Endothelial cell of umbilical vein (primary cell): ENCODE measurements around the gene ANKRD33B. TPM values are rescaled to one million over a fixed set of nuclear protein-coding genes. Genes with fewer than 3 reads are reported as not detected.

Experiments used
- BruUV-seq: library from RNA; stranded (reverse); fragments of 400-500 nt; replicated peaks from 2 replicates; lab custom pipeline; 2021; lab: Mats Ljungman, UMichigan
- CTCF ChIA-PET: fragments of 300-600, 350-600 bp; sonication (Branson Sonifier 250); formaldehyde crosslinking; loops from one replicate; lab custom pipeline; 2021; ENCODE audit warnings: antibody characterized with exemption, inconsistent platforms; lab: Charles Lee
- POLR2A ChIA-PET: fragments of 300-600, 350-600 bp; sonication (Branson Sonifier 250); formaldehyde crosslinking; loops from one replicate; lab custom pipeline; 2021; ENCODE audit warnings: antibody characterized with exemption, inconsistent platforms; lab: Charles Lee
- DNase-seq: peaks from one replicate; pipeline ENCODE4 v3.0.0-alpha.2; 2011; ENCODE audit warnings: low read depth, low spot score
- FAIRE-seq: peaks from 2 replicates; lab custom pipeline; 2011; peaks lifted over from hg19 to GRCh38; lab: Jason Lieb, UNC
- H2AFZ ChIP-seq: 2 replicates; pipeline ENCODE4 v1.6.0; 2012; ENCODE audit warnings: low read depth, low read length, control low read depth, inconsistent platforms
- H3K27ac ChIP-seq: 2 replicates; pipeline ENCODE4 v1.5.1; 2011; ENCODE audit warnings: low read depth, mild to moderate bottlenecking, control low read depth, low read length, moderate library complexity; ENCODE audit not compliant: insufficient read depth
- H3K27me3 ChIP-seq, 2 experiments: 2 replicates each; pipeline versions ENCODE4 v1.6.0 to v1.6.1; 2011; ENCODE audit warnings: low read length in 2 of 2, mixed read lengths in 1 of 2; ENCODE audit not compliant: control insufficient read depth in 2 of 2, insufficient read depth in 2 of 2
- H3K36me3 ChIP-seq, 2 experiments: 2 replicates in 1 of 2; 3 replicates in 1 of 2; pipeline ENCODE4 v1.5.1; 2011; ENCODE audit warnings: low read length in 2 of 2, mild to moderate bottlenecking in 1 of 2, moderate library complexity in 1 of 2; ENCODE audit not compliant: control insufficient read depth in 2 of 2, insufficient read depth in 2 of 2; ENCODE audit errors: extremely low read depth in 1 of 2
- H3K4me1 ChIP-seq: 3 replicates; pipeline ENCODE4 v1.5.1; 2011; ENCODE audit warnings: mild to moderate bottlenecking, low read length; ENCODE audit not compliant: control insufficient read depth, insufficient read depth; ENCODE audit errors: extremely low read depth
- H3K4me2 ChIP-seq: 2 replicates; pipeline ENCODE4 v1.6.1; 2011; ENCODE audit warnings: low read length, control low read depth, mixed read lengths; ENCODE audit not compliant: insufficient read depth
- H3K4me3 ChIP-seq, 3 experiments: fragments of 200-600 bp in 1 of 3; sonication (generic), shearing (Covaris generic) in 1 of 3; replicated peaks in 1 of 3; 2 replicates each; pipeline ENCODE4 v1.5.1; 2011 to 2016; ENCODE audit warnings: control low read depth in 3 of 3, low read length in 3 of 3, mild to moderate bottlenecking in 2 of 3, inconsistent platforms in 1 of 3, low read depth in 1 of 3, moderate library complexity in 1 of 3; ENCODE audit not compliant: insufficient read depth in 1 of 3
- H3K79me2 ChIP-seq: 2 replicates; pipeline ENCODE4 v1.6.0; 2012; ENCODE audit warnings: low read length, inconsistent platforms; ENCODE audit not compliant: control insufficient read depth, insufficient read depth
- H3K9ac ChIP-seq: replicated peaks from 2 replicates; pipeline ENCODE3; 2011; ENCODE audit warnings: low read length, control low read depth; ENCODE audit not compliant: insufficient read depth; ENCODE audit errors: extremely low read depth
- H3K9me1 ChIP-seq: replicated peaks from 3 replicates; pipeline ENCODE4 v1.6.0; 2011; ENCODE audit warnings: mild to moderate bottlenecking, low read length; ENCODE audit not compliant: control insufficient read depth, insufficient read depth; ENCODE audit errors: extremely low read depth
- H3K9me3 ChIP-seq: replicated peaks from 2 replicates; pipeline ENCODE4 v1.5.1; 2012; ENCODE audit warnings: low read length, inconsistent platforms; ENCODE audit not compliant: control insufficient read depth, insufficient read depth
- H4K20me1 ChIP-seq: replicated peaks from 2 replicates; pipeline ENCODE3; 2011; ENCODE audit warnings: mild to moderate bottlenecking, low read length; ENCODE audit not compliant: control insufficient read depth, insufficient read depth; ENCODE audit errors: extremely low read depth
- CTCF ChIP-seq, 2 donors: IDR thresholded peaks; 1 replicate in 1 of 2; 2 replicates in 1 of 2; pipeline ENCODE4 v1.5.1; 2011; ENCODE audit warnings: low read length in 2 of 2, mild to moderate bottlenecking in 2 of 2, moderate library complexity in 2 of 2, control low read depth in 1 of 2, inconsistent platforms in 1 of 2, low read depth in 1 of 2; ENCODE audit not compliant: insufficient read depth in 1 of 2; ENCODE audit errors: extremely low read depth in 1 of 2
- EZH2 ChIP-seq: IDR thresholded peaks from 2 replicates; pipeline ENCODE4 v1.6.1; 2012; ENCODE audit warnings: borderline replicate concordance, low read depth, mild to moderate bottlenecking, moderate library complexity, low read length, inconsistent platforms; ENCODE audit not compliant: severe bottlenecking
- FOS ChIP-seq: IDR thresholded peaks from 2 replicates; pipeline ENCODE4 v1.6.1; 2011; ENCODE audit warnings: mild to moderate bottlenecking, low read length, moderate library complexity, borderline replicate concordance; ENCODE audit not compliant: insufficient read depth
- MAX ChIP-seq: IDR thresholded peaks from 2 replicates; pipeline ENCODE4 v1.6.1; 2011; ENCODE audit not compliant: insufficient read depth, insufficient read length
- POLR2A ChIP-seq: IDR thresholded peaks from 2 replicates; pipeline ENCODE4 v1.6.1; 2012; ENCODE audit warnings: low read depth, mild to moderate bottlenecking, control low read depth, low read length
- dilution Hi-C: fragments of 300-500 bp; cut with MboI; formaldehyde crosslinking; loops from one replicate; pipeline ENCODE4 v1.15.0; 2019; ENCODE audit warnings: low sequenced_read_pairs; ENCODE audit not compliant: extremely low pct_ligation_motif_present
- intact Hi-C: fragments of 100-400 bp; cut with micrococcal nuclease; formaldehyde crosslinking; loops from one replicate; pipeline ENCODE4 v1.10.0; 2022
- polyA plus RNA-seq, 4 experiments: library from polyadenylated mRNA; depleted of rRNA in 3 of 4; stranded (reverse) in 3 of 4; unstranded in 1 of 4; fragments of >200 nt; gene quantifications; 2 replicates each; pipeline versions ENCODE4 v1.2.1 to v1.2.3, GENCODE V29; 2011 to 2012; ENCODE audit warnings: missing spikeins in 1 of 4
- total RNA-seq: library from RNA; stranded (reverse); gene quantifications from 2 replicates; pipeline ENCODE4 v1.2.3, GENCODE V29; 2021

Gene ANKRD33B
- total and polyA plus RNA-seq, 2 donors (not counting 3 experiments of a cell fraction or from before 2014, with no cell fraction given): 2.4 to 5.4 TPM

- Histone ChIP-seq H2AFZ (peak overlapping the region; percentile 12), H3K36me3 (no peaks in the 10 kb centered on the region), H3K9me1 (no peaks in the 10 kb centered on the region), H3K79me2 (no peaks in the 10 kb centered on the region), H3K27me3 (no peaks in the 10 kb centered on the region), H3K27ac (peak overlapping the region; percentile 87), H3K4me3 (no peak overlapping the region), H3K9me3 (no peaks in the 10 kb centered on the region), H3K9ac (peak overlapping the region; percentile 33), H3K4me1 (peaks cover 33% of the 10 kb centered on the region), H3K4me2 (peak overlapping the region; percentile 3), H4K20me1 (no peaks in the 10 kb centered on the region)
- BruUV-seq: no TSS peak
- CTCF ChIA-PET: interaction anchor here (1.0 to 3.2 kb wide), 6 partner anchors 15 to 100 kb away, joined by 3 to 27 read pairs (median 4); no protein-coding TSS in a partner anchor
- POLR2A ChIA-PET: interaction anchor here (0.7 to 1.2 kb wide), 3 partner anchors 10 to 218 kb away, joined by 3 to 6 read pairs (median 4); no protein-coding TSS in a partner anchor
- dilution Hi-C loops (no loop called here), intact Hi-C loops (no loop called here)
- FAIRE-seq: no peak
- TF ChIP-seq FOS: no peak
- peak; percentile 44 for DNase-seq
These were observed 11.4 kb upstream of the ANKRD33B start for GRCh38 chr5:10552183-10553143.

- Histone ChIP-seq H4K20me1 (no peaks in the 10 kb centered on the region), H3K79me2 (no peaks in the 10 kb centered on the region), H3K4me3 (no peak overlapping the region), H3K9ac (no peak overlapping the region), H3K4me1 (peaks cover 33% of the 10 kb centered on the region), H3K9me1 (no peaks in the 10 kb centered on the region), H3K36me3 (no peaks in the 10 kb centered on the region), H3K27me3 (no peaks in the 10 kb centered on the region), H3K4me2 (no peak overlapping the region), H2AFZ (no peak overlapping the region), H3K27ac (no peak overlapping the region), H3K9me3 (no peaks in the 10 kb centered on the region)
- intact Hi-C loops: no loop called here
- no peak for DNase-seq
- ChIA-PET CTCF (interaction anchor here (1.1 kb wide), 1 partner anchor 14 kb away, joined by 4 read pairs; no protein-coding TSS in a partner anchor), POLR2A (interaction anchor here (0.7 kb wide), 1 partner anchor 219 kb away, joined by 6 read pairs; no protein-coding TSS in a partner anchor)
- TF ChIP-seq MAX (no peak), CTCF (IDR thresholded peaks at IDR 0.05; ENCODE audit: extremely low read depth in 1 of 2, insufficient read depth in 1 of 2, low read depth in 1 of 2, low read length in 2 of 2) (no peak), POLR2A (no peak), EZH2 (no peak)
- dilution Hi-C loops: no loop called here
- no peak for FAIRE-seq
- no TSS peak for BruUV-seq
These were observed 10.4 kb upstream of the ANKRD33B start for GRCh38 chr5:10553476-10553875.
